ENCODE data around the gene SEMA3D. TPM values are rescaled to one million over a fixed set of nuclear protein-coding genes. Genes with fewer than 3 reads are reported as not detected.

The SEMA3D gene
- total and polyA plus RNA-seq, 9 of the 15 experiments (the other 6 are each of a cell fraction or from before 2014, with no cell fraction given) = 0.01 to 0.10 (median 0.04) TPM; not detected in 1

DNA sequence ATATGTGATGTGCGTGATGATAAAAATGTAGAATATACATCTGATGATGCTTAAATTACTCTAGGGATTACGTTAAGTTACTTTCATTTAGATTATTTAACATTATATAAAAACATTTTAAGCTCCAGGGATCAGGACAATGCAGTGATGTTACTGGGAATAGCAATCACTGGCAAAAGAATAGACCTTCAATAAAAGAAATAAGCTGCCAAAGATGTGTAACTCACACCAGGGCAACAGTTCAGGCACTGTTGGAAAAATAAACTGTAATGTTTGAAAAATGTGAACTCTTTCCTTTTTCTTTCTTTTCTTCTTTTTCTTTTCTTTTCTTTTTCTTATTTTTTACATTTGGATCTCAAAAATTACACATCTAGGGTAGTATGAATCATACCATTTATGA is 131.7 kb downstream of the SEMA3D start:
- POLR2A ChIA-PET = interaction anchor here (0.7 kb wide), 1 partner anchor 50 kb away, joined by 3 read pairs; no protein-coding TSS in a partner anchor
- Histone ChIP-seq H3K9ac (ENCODE audit: insufficient read depth in 1 of 2, low read depth in 2 of 2, low read length in 2 of 2) (no peak overlapping the region), H4K20me1 (replicated peaks; ENCODE audit: control insufficient read depth, insufficient read depth, low read length) (no peaks in the 10 kb centered on the region), H3K27ac (ENCODE audit: extremely low read depth, low read depth, low read length) (no peak overlapping the region), H3K36me3 (ENCODE audit: control insufficient read depth, insufficient read depth, low read length) (no peaks in the 10 kb centered on the region), H3K79me2 (ENCODE audit: control insufficient read depth, insufficient read depth, low read length) (no peaks in the 10 kb centered on the region), H3K27me3 (ENCODE audit: control insufficient read depth in 2 of 2, insufficient read depth in 2 of 2, low read length in 2 of 2) (no peaks in the 10 kb centered on the region), H3K9me1 (ENCODE audit: control insufficient read depth, insufficient read depth, low read length) (no peaks in the 10 kb centered on the region), H3K4me1 (replicated peaks in 1 of 2; ENCODE audit: control insufficient read depth in 2 of 2, insufficient read depth in 2 of 2, low read length in 2 of 2) (no peaks in the 10 kb centered on the region), H3K9me3 (replicated peaks; ENCODE audit: control insufficient read depth, insufficient read depth, low read depth, low read length) (no peaks in the 10 kb centered on the region), H2AFZ (ENCODE audit: low read depth, low read length) (no peak overlapping the region), H3K4me3 (no peak overlapping the region), H3K4me2 (ENCODE audit: insufficient read depth, low read length) (no peak overlapping the region)
- no peak for DNase-seq (ENCODE audit: extremely low read depth in 1 of 4, low spot score in 3 of 4)
- no peak for FAIRE-seq
- in situ Hi-C loops (cut with MboI) = no loop called here
- BruUV-seq (replicated peaks) = no TSS peak
- no peak for ATAC-seq
- TF ChIP-seq, protein P1, sequence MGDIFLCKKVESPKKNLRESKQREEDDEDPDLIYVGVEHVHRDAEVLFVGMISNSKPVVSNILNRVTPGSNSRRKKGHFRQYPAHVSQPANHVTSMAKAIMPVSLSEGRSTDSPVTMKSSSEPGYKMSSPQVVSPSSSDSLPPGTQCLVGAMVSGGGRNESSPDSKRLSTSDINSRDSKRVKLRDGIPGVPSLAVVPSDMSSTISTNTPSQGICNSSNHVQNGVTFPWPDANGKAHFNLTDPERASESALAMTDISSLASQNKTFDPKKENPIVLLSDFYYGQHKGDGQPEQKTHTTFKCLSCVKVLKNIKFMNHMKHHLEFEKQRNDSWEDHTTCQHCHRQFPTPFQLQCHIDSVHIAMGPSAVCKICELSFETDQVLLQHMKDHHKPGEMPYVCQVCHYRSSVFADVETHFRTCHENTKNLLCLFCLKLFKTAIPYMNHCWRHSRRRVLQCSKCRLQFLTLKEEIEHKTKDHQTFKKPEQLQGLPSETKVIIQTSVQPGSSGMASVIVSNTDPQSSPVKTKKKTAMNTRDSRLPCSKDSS (IDR thresholded peaks at IDR 0.05; ENCODE audit: low read depth, partially characterized antibody) = no peak
- TF ChIP-seq, protein P2, sequence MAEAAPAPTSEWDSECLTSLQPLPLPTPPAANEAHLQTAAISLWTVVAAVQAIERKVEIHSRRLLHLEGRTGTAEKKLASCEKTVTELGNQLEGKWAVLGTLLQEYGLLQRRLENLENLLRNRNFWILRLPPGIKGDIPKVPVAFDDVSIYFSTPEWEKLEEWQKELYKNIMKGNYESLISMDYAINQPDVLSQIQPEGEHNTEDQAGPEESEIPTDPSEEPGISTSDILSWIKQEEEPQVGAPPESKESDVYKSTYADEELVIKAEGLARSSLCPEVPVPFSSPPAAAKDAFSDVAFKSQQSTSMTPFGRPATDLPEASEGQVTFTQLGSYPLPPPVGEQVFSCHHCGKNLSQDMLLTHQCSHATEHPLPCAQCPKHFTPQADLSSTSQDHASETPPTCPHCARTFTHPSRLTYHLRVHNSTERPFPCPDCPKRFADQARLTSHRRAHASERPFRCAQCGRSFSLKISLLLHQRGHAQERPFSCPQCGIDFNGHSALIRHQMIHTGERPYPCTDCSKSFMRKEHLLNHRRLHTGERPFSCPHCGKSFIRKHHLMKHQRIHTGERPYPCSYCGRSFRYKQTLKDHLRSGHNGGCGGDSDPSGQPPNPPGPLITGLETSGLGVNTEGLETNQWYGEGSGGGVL (CRISPR knock-in tag; IDR thresholded peaks at IDR 0.05) = no peak
- TF ChIP-seq SRSF1 (IDR thresholded peaks at IDR 0.05; ENCODE audit: low read depth, low read length) (no peak), NBN (IDR thresholded peaks at IDR 0.05; ENCODE audit: low read depth) (no peak), ZFP36 (IDR thresholded peaks at IDR 0.05; ENCODE audit: low read depth, low read length, partially characterized antibody) (no peak), ZNF324 (CRISPR knock-in tag; IDR thresholded peaks at IDR 0.05) (no peak), PHB (CRISPR knock-in tag; IDR thresholded peaks at IDR 0.05) (no peak), ZSCAN29 (IDR thresholded peaks at IDR 0.05) (no peak), RBM14 (IDR thresholded peaks at IDR 0.05; ENCODE audit: borderline replicate concordance, insufficient read depth, low read depth, low read length) (no peak)
- TF ChIP-seq, protein P3, sequence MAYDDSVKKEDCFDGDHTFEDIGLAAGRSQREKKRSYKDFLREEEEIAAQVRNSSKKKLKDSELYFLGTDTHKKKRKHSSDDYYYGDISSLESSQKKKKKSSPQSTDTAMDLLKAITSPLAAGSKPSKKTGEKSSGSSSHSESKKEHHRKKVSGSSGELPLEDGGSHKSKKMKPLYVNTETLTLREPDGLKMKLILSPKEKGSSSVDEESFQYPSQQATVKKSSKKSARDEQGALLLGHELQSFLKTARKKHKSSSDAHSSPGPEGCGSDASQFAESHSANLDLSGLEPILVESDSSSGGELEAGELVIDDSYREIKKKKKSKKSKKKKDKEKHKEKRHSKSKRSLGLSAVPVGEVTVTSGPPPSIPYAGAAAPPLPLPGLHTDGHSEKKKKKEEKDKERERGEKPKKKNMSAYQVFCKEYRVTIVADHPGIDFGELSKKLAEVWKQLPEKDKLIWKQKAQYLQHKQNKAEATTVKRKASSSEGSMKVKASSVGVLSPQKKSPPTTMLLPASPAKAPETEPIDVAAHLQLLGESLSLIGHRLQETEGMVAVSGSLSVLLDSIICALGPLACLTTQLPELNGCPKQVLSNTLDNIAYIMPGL (CRISPR knock-in tag; IDR thresholded peaks at IDR 0.05) = no peak
- TF ChIP-seq, protein P4, sequence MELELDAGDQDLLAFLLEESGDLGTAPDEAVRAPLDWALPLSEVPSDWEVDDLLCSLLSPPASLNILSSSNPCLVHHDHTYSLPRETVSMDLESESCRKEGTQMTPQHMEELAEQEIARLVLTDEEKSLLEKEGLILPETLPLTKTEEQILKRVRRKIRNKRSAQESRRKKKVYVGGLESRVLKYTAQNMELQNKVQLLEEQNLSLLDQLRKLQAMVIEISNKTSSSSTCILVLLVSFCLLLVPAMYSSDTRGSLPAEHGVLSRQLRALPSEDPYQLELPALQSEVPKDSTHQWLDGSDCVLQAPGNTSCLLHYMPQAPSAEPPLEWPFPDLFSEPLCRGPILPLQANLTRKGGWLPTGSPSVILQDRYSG (tag; conservative IDR thresholded peaks at IDR 0.05; ENCODE audit: low read depth) = no peak
- TF ChIP-seq, protein P5, sequence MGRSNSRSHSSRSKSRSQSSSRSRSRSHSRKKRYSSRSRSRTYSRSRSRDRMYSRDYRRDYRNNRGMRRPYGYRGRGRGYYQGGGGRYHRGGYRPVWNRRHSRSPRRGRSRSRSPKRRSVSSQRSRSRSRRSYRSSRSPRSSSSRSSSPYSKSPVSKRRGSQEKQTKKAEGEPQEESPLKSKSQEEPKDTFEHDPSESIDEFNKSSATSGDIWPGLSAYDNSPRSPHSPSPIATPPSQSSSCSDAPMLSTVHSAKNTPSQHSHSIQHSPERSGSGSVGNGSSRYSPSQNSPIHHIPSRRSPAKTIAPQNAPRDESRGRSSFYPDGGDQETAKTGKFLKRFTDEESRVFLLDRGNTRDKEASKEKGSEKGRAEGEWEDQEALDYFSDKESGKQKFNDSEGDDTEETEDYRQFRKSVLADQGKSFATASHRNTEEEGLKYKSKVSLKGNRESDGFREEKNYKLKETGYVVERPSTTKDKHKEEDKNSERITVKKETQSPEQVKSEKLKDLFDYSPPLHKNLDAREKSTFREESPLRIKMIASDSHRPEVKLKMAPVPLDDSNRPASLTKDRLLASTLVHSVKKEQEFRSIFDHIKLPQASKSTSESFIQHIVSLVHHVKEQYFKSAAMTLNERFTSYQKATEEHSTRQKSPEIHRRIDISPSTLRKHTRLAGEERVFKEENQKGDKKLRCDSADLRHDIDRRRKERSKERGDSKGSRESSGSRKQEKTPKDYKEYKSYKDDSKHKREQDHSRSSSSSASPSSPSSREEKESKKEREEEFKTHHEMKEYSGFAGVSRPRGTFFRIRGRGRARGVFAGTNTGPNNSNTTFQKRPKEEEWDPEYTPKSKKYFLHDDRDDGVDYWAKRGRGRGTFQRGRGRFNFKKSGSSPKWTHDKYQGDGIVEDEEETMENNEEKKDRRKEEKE (IDR thresholded peaks at IDR 0.05; ENCODE audit: borderline replicate concordance in 1 of 2, control insufficient read depth in 1 of 2, low read depth in 2 of 2, low read length in 1 of 2) = no peak
- intact Hi-C loops (cut with micrococcal nuclease) = no loop called here
- CTCF ChIA-PET (ENCODE audit: low intra/inter-chr PET ratio) = interaction anchor here (0.6 kb wide), 1 partner anchor 1056 kb away, joined by 3 read pairs; no protein-coding TSS in a partner anchor
- 0% methylated on average over 2 of the region's 2 CpGs for WGBS (ENCODE audit: insufficient coverage, low coverage, missing lambda C conversion rate)

Data from K562 (cell line).